GM12875 (cell line): Measurements from ENCODE around the gene CPEB4.

Experiments
- H3K4me3 ChIP-seq: one replicate; pipeline ENCODE4 v1.5.1; 2011; ENCODE audit warnings: low read depth, low read length, control low read depth
- TF ChIP-seq, protein P1 (sequence below): IDR thresholded peaks from 2 replicates; pipeline ENCODE4 v1.5.1; 2011; ENCODE audit warnings: low read depth, mild to moderate bottlenecking, control low read depth, inconsistent platforms, low read length, moderate library complexity, borderline replicate concordance; ENCODE audit not compliant: insufficient read depth

The CPEB4 gene

DNA sequence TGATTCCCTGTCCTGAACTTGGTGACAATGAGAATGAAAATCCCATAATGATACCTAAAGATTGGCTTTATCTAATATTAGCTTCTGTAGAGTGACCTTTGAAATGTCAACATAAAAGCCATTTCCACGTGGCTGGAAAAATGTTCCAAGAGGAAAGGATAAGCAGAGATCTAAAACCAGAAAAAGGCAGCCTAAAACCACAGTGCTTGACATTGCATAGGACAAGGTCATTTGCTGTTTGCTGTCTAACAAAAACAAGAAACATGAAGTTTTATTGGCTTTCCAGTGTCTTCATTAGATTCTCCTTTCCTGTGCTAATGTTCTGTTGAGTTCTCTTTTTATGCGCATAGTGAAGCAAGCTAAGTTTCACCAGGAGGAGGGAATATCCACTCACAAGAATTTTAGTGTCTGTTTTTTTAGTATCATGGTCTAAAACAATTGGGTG lies 44.6 kb downstream of the CPEB4 start:
- H3K4me3 ChIP-seq, result no peak overlapping the region
- TF ChIP-seq, protein P1, sequence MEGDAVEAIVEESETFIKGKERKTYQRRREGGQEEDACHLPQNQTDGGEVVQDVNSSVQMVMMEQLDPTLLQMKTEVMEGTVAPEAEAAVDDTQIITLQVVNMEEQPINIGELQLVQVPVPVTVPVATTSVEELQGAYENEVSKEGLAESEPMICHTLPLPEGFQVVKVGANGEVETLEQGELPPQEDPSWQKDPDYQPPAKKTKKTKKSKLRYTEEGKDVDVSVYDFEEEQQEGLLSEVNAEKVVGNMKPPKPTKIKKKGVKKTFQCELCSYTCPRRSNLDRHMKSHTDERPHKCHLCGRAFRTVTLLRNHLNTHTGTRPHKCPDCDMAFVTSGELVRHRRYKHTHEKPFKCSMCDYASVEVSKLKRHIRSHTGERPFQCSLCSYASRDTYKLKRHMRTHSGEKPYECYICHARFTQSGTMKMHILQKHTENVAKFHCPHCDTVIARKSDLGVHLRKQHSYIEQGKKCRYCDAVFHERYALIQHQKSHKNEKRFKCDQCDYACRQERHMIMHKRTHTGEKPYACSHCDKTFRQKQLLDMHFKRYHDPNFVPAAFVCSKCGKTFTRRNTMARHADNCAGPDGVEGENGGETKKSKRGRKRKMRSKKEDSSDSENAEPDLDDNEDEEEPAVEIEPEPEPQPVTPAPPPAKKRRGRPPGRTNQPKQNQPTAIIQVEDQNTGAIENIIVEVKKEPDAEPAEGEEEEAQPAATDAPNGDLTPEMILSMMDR, result no peak

DNA sequence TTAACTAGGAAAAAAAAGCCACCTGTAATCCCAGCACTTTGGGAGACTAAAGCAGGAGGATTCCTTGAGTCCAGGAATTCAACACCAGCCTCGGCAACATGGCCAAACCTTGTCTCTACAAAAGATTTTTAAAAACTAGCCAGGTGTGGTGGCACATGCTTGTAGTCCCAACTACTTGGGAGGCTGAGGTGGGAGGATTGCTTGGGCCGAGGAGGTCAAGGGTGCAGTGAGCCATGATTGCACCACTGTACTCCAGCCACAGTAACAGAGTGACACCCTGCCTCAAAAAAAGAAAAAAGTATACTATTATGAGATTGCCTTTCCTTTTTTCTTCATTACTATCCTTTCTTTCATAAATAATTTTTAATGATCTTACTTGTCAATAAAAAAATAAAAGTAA lies 45.8 kb downstream of the CPEB4 start:
- TF ChIP-seq, protein P1, result no peak
- H3K4me3 ChIP-seq, result no peak overlapping the region

GRCh38 chr5:173935396-173935795 lies 47.2 kb downstream of the CPEB4 start:
- H3K4me3 ChIP-seq, result no peak overlapping the region
- TF ChIP-seq, protein P1, result no peak

- H3K4me3 ChIP-seq, result no peak overlapping the region
- TF ChIP-seq, protein P1, result no peak
Observed at GRCh38 chr5:173940269-173940668, 52.1 kb downstream of the CPEB4 start.

DNA sequence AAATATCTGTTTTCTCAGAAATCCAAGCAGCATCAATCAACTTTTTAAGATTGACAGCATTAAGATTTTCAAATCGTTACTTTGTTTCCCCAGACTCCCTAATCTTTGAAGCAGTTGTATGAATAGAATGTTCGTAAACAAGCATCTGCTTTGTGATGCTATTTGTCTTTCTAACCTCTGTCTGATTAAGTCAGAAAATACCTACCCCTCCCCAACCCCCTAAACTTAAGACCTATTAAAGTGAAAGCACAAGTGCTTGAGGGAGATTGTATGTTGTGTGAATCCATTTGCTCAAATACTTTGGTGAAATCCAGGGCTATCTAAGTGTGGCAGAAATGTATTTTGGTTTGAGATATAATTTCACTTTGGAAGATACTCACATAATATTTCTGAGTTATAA lies 53.0 kb downstream of the CPEB4 start:
- TF ChIP-seq, protein P1, result no peak
- no peak overlapping the region for H3K4me3 ChIP-seq

- TF ChIP-seq, protein P1, result no peak
- H3K4me3 ChIP-seq, result no peak overlapping the region
Observed at GRCh38 chr5:173941758-173942401, 53.7 kb downstream of the CPEB4 start.

DNA sequence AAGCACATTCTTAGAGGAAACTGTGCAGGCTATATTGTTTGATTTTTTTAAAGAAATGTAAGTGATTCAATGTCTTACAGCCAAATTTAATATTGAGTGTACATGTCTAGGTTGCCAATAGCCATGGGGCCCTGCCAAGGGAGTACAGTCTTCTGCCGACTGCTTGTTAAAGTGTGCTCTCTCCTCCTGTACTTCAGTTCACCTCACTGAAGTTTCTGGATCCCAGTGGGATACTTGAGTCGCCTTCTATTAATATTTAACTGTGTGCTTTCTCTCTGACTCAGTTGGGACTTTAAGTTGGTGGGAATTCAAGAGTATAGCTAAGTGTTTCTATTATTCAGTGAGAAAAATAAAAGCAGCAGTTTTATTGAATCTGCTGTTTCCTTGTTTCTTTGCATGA lies 56.4 kb downstream of the CPEB4 start:
- no peak overlapping the region for H3K4me3 ChIP-seq

More for the DNA sequence above, 56.4 kb downstream of the CPEB4 start:
- TF ChIP-seq, protein P1, result no peak
